VCaP (cell line): ENCODE results near the gene MTG2.

Source experiments
- H3K27ac ChIP-seq: fragments of 450-650 bp; 2 replicates; pipeline ENCODE4 v1.5.1; 2017
- TF ChIP-seq, protein P1 (sequence below): fragments of 450-650 bp; conservative IDR thresholded peaks from 2 replicates; pipeline ENCODE4 v1.5.1; 2017; ENCODE audit warnings: mild to moderate bottlenecking, moderate library complexity

Gene MTG2

DNA sequence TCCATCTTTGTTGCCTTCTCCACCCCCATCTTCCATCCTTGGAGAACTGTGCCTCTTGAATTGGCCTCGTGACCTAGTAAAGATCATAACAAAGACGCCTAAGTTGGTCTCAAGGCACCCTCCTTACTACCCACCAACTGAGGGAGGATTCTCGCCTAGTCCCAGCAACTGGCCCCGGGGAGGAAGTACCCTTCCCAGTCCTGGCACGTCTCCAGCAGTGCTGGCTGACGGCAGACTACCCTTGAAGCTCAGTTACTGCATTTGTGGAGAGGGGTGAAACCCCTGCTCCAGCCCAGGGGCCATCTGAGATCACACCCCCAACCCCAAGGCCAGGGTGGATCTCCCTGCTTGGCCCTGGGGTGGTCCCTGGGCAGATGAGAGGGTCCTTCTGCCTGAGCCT, 53.4 kb downstream of the MTG2 start:
- TF ChIP-seq, protein P1, sequence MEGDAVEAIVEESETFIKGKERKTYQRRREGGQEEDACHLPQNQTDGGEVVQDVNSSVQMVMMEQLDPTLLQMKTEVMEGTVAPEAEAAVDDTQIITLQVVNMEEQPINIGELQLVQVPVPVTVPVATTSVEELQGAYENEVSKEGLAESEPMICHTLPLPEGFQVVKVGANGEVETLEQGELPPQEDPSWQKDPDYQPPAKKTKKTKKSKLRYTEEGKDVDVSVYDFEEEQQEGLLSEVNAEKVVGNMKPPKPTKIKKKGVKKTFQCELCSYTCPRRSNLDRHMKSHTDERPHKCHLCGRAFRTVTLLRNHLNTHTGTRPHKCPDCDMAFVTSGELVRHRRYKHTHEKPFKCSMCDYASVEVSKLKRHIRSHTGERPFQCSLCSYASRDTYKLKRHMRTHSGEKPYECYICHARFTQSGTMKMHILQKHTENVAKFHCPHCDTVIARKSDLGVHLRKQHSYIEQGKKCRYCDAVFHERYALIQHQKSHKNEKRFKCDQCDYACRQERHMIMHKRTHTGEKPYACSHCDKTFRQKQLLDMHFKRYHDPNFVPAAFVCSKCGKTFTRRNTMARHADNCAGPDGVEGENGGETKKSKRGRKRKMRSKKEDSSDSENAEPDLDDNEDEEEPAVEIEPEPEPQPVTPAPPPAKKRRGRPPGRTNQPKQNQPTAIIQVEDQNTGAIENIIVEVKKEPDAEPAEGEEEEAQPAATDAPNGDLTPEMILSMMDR: no peak

GRCh38 chr20:62236766-62237513, 54.1 kb downstream of the MTG2 start:
- TF ChIP-seq, protein P1: no peak
- peak overlapping the region; percentile 91 for H3K27ac ChIP-seq

More for the DNA sequence above, 53.4 kb downstream of the MTG2 start:
- peak overlapping the region; percentile 91; the same call in 1 of the 2 replicates for H3K27ac ChIP-seq

GRCh38 chr20:62237514-62237800, 54.6 kb downstream of the MTG2 start:
- TF ChIP-seq, protein P1: no peak
- peak overlapping the region; percentile 91 for H3K27ac ChIP-seq

DNA sequence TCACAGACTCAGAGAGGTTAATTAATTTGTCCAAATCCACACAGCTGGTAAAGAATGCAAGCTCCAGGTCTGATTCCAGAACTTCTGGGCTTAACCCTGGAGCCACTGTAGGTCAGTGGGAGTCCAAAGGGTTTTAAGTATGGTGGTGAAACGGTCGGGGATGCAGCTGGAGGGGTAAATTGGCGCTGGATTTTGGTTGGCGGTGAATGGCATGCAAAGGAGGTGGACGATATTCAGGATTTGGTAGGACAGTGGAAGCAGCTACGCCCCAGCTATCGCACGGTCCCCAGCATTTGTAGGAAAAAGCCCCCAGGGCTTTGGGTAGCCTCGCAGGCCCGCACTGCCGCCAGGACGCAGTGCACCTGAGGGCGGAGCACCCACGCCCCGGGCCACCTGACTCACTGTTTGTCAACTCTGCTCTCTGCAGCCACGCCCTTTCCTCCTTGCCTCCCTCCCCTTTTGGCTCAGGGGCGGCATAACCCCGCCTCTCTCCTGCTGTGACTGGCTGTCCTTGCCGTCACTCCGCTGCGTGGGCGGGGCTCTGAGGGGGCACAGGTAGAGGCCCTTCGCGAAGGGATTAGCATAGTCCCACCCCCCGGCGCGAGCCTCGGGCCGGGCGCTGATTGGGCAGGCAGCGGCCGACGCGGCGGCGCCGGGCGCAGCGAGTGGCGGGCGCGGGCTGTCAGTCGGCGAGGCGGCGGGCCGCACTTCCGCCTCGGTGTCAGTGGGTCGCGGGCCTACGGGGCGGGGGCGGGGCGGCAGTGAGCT, 55.2 kb downstream of the MTG2 start, which contains the start of gene OSBPL2:
OSBPL2 (plus strand) TSS at position 721 of the 768 bp plus-strand sequence. CDS start 17,664 bp downstream, outside the sequence.
- H3K27ac ChIP-seq: peak within 1 kb of the TSS; percentile 91
- TF ChIP-seq, protein P1: no peak

DNA sequence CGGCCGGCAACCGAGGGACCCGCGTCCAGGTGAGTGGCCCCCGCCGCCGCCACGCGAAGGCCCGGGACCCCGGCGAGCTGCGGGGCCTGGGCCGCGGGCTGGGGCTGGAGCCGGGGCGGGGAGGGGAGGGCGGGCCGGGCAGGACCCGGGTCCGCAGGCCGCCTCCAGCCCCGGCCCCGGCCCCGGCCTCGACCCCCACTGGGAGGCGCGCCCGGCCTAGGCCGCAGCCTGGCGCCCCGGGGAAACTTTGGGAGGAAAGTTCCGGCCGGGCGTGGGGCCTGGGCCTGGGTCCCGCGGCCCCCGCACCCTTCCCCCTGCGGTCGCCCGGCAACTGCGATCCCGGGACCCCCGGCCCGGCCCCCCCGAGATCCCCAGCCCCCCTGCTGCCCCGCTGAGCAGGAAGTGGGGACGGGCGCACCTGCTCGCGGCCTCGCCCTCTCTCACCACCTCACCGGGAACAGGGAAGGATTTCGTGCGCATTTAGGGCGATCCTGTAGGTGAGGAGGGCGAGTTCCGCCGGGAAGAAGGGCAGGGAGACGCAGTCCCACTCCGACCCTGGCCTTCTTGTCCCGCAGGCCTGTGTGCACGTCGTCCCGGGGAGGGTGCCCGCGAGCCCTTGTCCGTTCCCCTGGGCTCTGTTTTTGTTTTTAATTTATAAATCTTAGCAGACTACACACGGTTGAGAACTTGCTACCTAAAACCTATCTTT, 55.9 kb downstream of the MTG2 start:
- TF ChIP-seq, protein P1: no peak
- peak overlapping the region; percentile 91 for H3K27ac ChIP-seq

DNA sequence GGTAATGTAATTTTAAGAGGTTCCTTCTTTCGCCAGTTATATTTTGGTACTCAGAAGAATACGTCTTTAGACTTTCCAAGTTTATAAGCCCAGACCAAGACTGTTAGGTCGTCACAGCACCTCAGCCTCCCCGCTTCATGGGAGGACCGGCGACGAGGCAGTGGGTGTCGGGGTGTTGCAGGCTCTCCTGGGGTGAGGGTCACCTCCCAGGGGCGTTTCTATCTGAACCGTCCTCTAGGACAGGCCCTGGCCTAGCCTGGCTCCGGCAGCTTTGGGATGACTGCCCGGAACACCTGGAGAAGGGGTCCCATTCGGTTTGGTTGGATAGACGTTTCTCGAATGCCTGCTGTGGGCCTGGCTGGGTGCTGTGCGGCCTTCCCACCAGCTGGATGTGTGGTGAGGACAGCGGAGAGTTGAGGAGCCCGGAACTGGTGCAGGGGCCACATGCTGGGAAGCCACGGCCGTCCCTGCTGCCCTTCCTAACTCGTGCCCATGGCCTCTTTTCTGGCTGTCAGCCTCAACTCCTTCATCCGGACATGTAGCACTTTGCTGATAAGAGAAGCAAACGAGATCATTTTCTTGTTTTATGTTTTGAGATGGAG, 56.6 kb downstream of the MTG2 start:
- TF ChIP-seq, protein P1: no peak
- peak overlapping the region; percentile 91 for H3K27ac ChIP-seq
